Hematopoietic multipotent progenitor cell treated with erythropoietin and hydrocortisone succinate and interleukin-3 and kit ligand, for 15 days (in vitro differentiated cells): Measurements from ENCODE around the gene CLN6.
"Not testable (repeated sequence)": the region's sequence is repeated elsewhere in the genome, so short reads cannot be mapped to it uniquely, and the experiment has no call there.

Experiments used
- DNase-seq: peaks from one replicate; pipeline ENCODE4 v3.0.0-alpha.2; 2015; ENCODE audit warnings: low spot score

CLN6 gene

GRCh38 chr15:68256675-68257450 is 27.3 kb upstream of the CLN6 start:
- DNase-seq, result peak; percentile 24

- peak; percentile 70 for DNase-seq
Observed at GRCh38 chr15:68252925-68253534, 23.5 kb upstream of the CLN6 start.

DNA sequence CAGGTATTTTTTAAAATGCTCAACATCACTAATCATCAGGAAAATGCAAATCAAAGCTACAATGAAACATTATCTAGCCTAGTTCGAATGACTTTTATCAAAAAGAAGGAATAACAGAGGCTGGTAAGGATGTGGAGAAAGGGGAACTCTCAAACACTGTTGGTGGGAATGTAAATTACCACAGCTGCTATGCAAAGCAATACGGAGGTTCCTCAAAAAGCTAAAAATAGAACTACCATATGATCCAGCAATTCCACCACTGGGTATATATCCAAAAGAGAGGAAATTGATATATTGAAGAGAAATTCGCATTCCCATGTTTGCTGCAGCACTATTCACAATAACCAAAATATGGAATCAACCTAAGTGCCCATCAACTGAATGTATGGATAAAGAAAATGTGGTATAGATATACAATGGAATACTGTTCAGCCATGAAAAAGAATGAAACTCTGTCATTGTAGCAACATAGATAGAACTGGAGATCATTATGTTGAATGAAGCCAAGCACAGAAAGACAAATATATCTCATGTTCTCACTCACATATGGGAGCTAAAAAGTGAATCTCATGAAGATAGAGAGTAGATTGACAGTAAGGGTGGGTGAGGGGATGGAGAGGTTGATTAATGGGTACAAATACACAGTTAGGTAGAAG is 19.7 kb upstream of the CLN6 start:
- DNase-seq, result no peak

DNA sequence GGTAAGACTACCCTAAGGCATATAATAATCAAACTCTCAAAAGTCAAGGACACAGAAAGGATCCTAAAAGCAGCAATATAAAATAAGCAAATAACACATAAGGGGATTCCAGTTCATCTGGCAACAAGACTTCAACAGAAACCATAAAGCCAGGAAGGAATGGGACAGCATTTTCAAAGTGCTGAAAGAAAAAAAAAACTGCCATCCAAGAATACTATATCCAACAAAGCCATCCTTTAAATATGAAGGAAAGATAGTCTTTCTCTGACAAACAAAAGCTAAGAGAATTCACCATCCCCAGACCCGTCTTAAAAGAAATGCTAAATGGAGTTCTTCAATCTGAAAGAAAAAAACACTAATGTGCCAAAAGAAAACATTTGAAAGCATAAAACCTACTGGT is 14.7 kb upstream of the CLN6 start:
- DNase-seq, result no peak

DNA sequence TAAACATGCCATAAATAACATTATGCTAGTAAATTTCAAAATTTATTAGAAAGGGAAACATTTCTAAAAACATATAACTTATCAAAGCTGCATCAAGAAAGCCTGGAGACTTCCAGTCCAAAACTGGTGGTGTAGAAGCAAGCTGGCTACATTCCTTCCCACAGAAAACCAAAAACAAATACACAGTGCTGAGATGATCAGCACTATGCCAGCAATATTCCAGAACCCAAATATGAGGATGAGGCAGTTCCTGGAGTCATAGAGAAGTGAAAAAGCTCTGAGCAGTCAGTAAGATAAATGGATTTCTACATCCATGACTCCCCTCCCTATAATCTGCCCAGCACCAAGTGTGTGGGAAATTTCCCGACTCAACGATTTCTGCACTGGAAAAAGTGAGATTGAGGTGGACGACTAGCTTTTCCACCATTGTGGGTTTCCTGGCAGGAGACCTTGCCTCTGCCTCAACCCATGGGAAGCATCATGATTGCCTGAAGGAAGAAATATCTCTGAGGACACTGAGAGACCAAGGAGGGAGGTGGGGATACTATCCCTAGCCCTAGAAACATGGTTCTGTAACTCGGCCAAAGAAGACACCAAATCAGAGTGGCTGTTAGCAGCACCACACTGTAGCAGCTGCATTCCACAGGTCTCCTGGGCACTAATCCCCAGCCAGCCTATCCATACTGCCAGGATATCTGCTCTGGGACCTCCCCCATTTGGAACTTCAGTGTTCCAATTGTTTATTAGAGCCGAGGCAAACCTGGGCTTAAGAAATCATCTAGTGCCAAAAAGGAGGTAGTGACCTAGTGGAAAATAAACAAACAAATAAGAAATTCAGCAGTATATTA is 11.8 kb upstream of the CLN6 start:
- no peak for DNase-seq

GRCh38 chr15:68239025-68239424 is 9.5 kb upstream of the CLN6 start:
- DNase-seq, result no peak

GRCh38 chr15:68235022-68235421 is 5.5 kb upstream of the CLN6 start:
- no peak for DNase-seq

- DNase-seq, result not testable (repeated sequence)
Observed at GRCh38 chr15:68234520-68234919, 5.0 kb upstream of the CLN6 start.

GRCh38 chr15:68234060-68234459 is 4.5 kb upstream of the CLN6 start:
- DNase-seq, result no peak

DNA sequence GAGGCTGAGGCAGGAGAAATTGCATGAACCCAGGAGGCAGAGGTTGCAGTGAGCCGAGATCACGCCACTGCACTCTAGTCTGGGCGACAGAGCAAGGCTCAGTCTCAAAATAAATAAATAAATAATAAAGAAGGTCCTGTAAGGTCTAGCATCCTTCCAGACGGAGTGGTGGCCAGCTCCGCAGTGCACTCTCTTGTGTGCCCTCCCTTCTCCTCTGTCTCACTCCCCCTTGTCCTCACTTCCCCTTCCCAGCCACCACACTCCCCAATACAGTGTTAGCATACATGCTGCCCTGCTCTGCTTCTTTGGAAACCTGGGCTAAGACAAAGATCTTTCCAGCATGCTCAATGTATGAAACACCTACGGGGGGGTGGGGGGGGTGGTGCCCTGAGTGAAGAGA is 3.4 kb upstream of the CLN6 start:
- no peak for DNase-seq

DNA sequence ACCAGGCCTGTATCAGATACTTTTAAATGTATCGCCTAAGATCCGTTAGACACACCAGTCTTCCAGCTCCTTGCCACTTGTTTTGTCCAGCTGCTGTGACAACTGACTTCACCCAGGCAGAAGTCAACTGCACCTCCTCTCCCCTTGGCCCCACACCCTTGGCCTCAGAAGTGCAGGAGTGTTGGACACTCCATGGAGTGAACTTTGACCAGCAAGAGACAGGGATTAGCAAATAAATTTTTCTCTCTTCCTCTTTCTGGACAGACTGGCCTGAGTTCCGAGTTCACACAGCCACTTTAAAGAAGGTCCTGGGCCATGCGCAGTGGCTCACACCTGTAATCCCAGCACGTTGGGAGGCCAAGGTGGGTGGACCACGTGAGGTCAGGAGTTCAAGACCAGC is 2.9 kb upstream of the CLN6 start:
- DNase-seq, result no peak

- DNase-seq, result no peak
Observed at GRCh38 chr15:68231102-68231818, 1.7 kb upstream of the CLN6 start.

DNA sequence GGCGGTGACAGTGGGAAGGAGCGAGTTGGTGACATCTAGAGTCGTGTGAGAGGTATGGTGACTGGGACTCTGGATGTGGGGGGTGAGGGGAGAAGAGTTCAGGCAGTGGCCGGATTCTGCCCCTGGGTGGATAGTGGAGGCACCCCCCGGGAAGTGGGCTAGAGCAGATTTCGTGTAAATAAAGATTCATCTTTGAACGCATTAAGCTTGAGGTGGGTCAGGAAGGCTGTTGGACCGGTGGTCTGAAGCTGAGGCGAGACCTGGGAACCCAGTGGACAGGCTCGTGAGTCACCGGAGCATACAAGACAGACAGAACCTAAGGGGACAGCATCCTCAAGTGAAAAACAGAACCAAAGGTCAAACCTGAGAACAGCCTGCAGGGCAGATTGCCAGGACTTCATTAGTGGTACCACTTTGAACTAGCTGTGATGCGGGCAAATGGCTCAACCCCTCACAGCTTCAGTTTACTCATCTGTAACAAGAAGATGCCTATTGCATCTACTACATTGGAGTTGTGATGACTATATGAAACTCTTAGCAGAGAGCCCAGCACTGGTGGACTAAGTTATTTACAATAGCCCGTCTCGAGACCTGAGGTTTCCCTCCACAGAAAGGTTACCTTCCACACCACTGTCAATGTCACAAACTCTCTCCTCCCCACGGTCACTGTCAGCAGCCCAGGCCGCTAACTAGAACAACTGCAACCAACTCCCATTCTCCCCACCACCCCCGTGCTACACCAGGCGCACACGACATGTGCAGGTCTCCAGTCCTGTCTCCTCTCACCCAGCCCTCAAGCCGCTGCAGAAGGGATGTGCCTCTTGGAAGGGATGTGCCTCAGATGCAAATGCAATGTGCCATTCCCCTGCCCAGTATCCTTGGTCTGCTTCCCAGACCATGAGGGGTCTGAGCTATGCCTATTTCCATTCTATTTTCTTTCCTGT is 901 bp upstream of the CLN6 start:
- no peak for DNase-seq

DNA sequence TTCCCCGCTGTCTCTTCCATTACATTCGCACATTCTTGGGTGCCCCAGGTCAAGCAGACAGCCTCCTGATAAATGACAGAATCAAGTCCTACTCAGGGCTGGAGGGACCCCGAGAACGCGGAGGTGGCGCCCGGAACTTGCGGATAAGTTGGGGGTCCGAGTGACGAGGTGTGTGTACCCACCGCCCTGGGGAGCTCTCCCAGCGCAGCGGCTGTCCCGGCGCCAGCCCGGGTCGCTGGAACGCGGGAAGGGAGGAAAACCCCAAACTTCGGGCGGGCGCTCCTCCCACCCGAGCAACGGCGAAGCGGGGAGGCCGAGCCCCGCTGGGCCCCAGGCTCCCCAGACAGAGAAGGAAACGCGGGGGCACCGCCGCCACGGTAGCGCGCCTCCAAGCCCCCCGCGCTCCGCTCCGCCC is 550 bp downstream of the CLN6 start:
- peak; percentile 12 for DNase-seq

GRCh38 chr15:68228143-68228970 is 1.2 kb downstream of the CLN6 start:
- no peak for DNase-seq

- DNase-seq, result peak; percentile 20
Observed at GRCh38 chr15:68227643-68228142, 1.8 kb downstream of the CLN6 start.

DNA sequence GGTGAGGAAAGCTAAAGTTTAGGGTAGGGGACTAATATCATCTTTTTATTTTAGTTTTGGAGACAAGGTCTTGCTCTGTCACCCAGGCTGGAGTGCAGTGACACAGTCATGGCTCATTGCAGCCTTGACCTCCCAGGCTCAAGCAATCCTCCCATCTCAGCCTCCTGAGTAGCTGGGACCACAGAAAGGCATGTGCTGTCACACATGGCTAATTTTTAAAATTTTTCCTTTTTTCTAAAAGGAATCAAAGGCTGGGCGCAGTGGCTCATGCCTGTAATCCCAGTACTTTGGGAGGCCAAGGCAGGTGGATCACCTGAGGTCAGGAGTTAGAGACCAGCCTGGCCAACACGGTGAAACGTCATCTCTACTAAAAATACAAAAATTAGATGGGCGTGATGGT is 4.1 kb downstream of the CLN6 start:
- DNase-seq, result not testable (repeated sequence)

GRCh38 chr15:68224546-68225250 is 4.8 kb downstream of the CLN6 start:
- no peak for DNase-seq

DNA sequence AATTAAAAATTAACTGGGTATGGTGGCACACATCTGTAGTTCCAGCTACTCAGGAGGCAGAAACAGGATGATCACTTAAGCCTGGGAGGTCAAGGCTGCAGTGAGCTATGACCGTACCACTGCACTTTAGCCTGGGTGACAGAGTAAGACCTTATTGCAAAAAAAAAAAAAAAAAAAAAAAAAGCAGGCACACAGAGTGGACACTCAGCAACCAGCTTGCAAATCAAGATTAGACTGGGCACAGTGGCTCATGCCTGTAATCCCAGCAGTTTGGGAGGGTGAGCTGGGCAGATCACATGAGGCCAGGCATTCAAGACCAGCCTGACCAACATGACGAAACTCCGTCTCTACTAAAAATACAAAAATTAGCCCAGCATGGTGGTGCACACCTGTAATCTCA is 5.4 kb downstream of the CLN6 start:
- no peak for DNase-seq
